ENCODE results near the gene SURF2.

SURF2 gene

GRCh38 chr9:133345596-133345995, 10.8 kb upstream of the SURF2 start:
- no peak for TF ChIP-seq CTCF (IDR thresholded peaks at IDR 0.05; ENCODE audit: poor library complexity, severe bottlenecking)
- no peak overlapping the region for H3K27ac ChIP-seq (ENCODE audit: poor library complexity, severe bottlenecking)
- peaks cover 78% of the 10 kb centered on the region for H3K36me3 ChIP-seq (ENCODE audit: low read depth)
- H3K27me3 ChIP-seq (ENCODE audit: insufficient read depth, poor library complexity, severe bottlenecking): no peaks in the 10 kb centered on the region
- H3K9me3 ChIP-seq (ENCODE audit: severe bottlenecking): no peaks in the 10 kb centered on the region
- H3K4me1 ChIP-seq (ENCODE audit: insufficient read depth, poor library complexity, severe bottlenecking): peaks cover 7% of the 10 kb centered on the region
- ATAC-seq (ENCODE audit: low read depth): no peak
- no peak for DNase-seq (ENCODE audit: low spot score)
- no peak overlapping the region for H3K4me3 ChIP-seq (ENCODE audit: severe bottlenecking)

DNA sequence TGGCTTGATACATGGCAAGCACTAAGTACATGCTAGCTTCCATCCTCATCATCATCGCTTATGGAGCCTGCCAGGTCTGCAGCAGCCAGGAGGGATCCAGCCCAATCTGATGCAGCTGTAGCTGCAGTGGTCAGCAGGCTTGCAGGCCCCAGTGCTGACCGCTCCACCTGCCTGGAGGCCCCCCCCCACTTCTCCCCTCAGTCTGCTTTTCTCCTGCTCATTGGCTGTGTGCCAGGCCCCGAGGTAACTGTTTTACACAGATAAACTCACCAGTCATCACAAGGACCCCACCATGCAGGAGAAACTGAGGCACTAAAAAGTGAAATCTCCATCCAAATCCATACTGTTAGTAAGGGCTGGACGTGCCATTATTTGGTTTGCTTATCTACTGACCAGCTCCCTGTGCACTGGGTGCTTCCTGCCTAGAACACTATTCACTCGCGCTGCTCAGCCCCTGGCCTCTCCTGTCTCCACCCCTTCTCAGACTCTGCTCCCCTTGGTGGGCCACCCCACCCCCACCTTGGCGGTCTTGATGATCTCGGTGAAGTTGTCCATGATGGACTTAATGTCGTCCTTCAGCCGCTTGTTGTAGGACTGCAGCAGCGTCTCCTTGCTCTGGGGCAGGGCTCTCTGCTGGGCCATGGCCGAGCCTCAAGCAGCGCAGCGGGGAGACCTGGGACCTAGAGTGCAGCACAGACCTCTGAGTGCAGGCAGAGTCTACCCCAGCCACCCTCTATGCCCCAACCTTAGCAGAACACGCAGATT, 10.1 kb upstream of the SURF2 start:
- ATAC-seq (ENCODE audit: low read depth) (no peak), DNase-seq (ENCODE audit: low spot score) (no peak)
- H3K36me3 ChIP-seq (ENCODE audit: low read depth): peaks cover 80% of the 10 kb centered on the region
- no peaks in the 10 kb centered on the region for H3K9me3 ChIP-seq (ENCODE audit: severe bottlenecking)
- H3K27me3 ChIP-seq (ENCODE audit: insufficient read depth, poor library complexity, severe bottlenecking): no peaks in the 10 kb centered on the region
- H3K4me1 ChIP-seq (ENCODE audit: insufficient read depth, poor library complexity, severe bottlenecking): peaks cover 7% of the 10 kb centered on the region
- H3K4me3 ChIP-seq (ENCODE audit: severe bottlenecking): peak overlapping the region; percentile 93
- no peak overlapping the region for H3K27ac ChIP-seq (ENCODE audit: poor library complexity, severe bottlenecking)
- no peak for TF ChIP-seq CTCF (IDR thresholded peaks at IDR 0.05; ENCODE audit: poor library complexity, severe bottlenecking)

- no peaks in the 10 kb centered on the region for H3K9me3 ChIP-seq (ENCODE audit: severe bottlenecking)
- peak; percentile 51 for ATAC-seq (ENCODE audit: low read depth)
Observed at GRCh38 chr9:133347515-133347984, 8.8 kb upstream of the SURF2 start.

GRCh38 chr9:133347985-133348717, 8.2 kb upstream of the SURF2 start, which contains the start of the genes MED22 and RPL7A:
Gene MED22, minus strand, starts transcription at chr9:133348131. Its CDS starts 1,469 bp downstream, at chr9:133346662.
Gene RPL7A, plus strand, starts transcription at chr9:133348218. Its CDS starts 26 bp downstream, at chr9:133348244.
- ATAC-seq (ENCODE audit: low read depth): peak; percentile 56
- H3K27me3 ChIP-seq (ENCODE audit: insufficient read depth, poor library complexity, severe bottlenecking): no peaks in the 10 kb centered on the region
- H3K9me3 ChIP-seq (ENCODE audit: severe bottlenecking): no peaks in the 10 kb centered on the region
- DNase-seq (ENCODE audit: low spot score): peak; percentile 89
- TF ChIP-seq CTCF (IDR thresholded peaks at IDR 0.05; ENCODE audit: poor library complexity, severe bottlenecking): no peak
- peaks cover 7% of the 10 kb centered on the region for H3K4me1 ChIP-seq (ENCODE audit: insufficient read depth, poor library complexity, severe bottlenecking)
- peak within 1 kb of the TSS; percentile 93 for H3K4me3 ChIP-seq (ENCODE audit: severe bottlenecking)
- peaks cover 81% of the 10 kb centered on the region for H3K36me3 ChIP-seq (ENCODE audit: low read depth)
- H3K27ac ChIP-seq (ENCODE audit: poor library complexity, severe bottlenecking): peak within 1 kb of the TSS; percentile 93

More at GRCh38 chr9:133347515-133347984, 8.8 kb upstream of the SURF2 start:
- Histone ChIP-seq H3K4me1 (ENCODE audit: insufficient read depth, poor library complexity, severe bottlenecking) (peaks cover 7% of the 10 kb centered on the region), H3K27me3 (ENCODE audit: insufficient read depth, poor library complexity, severe bottlenecking) (no peaks in the 10 kb centered on the region), H3K36me3 (ENCODE audit: low read depth) (peaks cover 80% of the 10 kb centered on the region), H3K4me3 (ENCODE audit: severe bottlenecking) (peak overlapping the region; percentile 93), H3K27ac (ENCODE audit: poor library complexity, severe bottlenecking) (peak overlapping the region; percentile 93)
- TF ChIP-seq CTCF (IDR thresholded peaks at IDR 0.05; ENCODE audit: poor library complexity, severe bottlenecking): no peak
- no peak for DNase-seq (ENCODE audit: low spot score)

All from RWPE2 (cell line).